C4-2B (cell line): ENCODE data around the gene CMIP.

Source experiments
- H3K27ac ChIP-seq: fragments of 450-650 bp; 2 replicates; pipeline ENCODE4 v1.5.1; 2017
- CTCF ChIP-seq: fragments of 450-650 bp; conservative IDR thresholded peaks from 2 replicates; pipeline ENCODE4 v1.5.1; 2017; ENCODE audit warnings: mild to moderate bottlenecking
- ZFX ChIP-seq: fragments of 450-650 bp; IDR thresholded peaks from 2 replicates; pipeline ENCODE4 v1.6.1; 2017

CMIP gene

GRCh38 chr16:81754858-81755257 is 310.2 kb downstream of the CMIP start:
- TF ChIP-seq CTCF (no peak), ZFX (no peak)
- H3K27ac ChIP-seq = no peak overlapping the region

- TF ChIP-seq CTCF (no peak), ZFX (no peak)
- no peak overlapping the region for H3K27ac ChIP-seq
These were observed 311.5 kb downstream of the CMIP start for GRCh38 chr16:81755915-81756614.

GRCh38 chr16:81756615-81757356 is 312.2 kb downstream of the CMIP start:
- TF ChIP-seq ZFX (no peak), CTCF (no peak)
- H3K27ac ChIP-seq = no peak overlapping the region

- TF ChIP-seq CTCF (no peak), ZFX (no peak)
- H3K27ac ChIP-seq = no peak overlapping the region
These were observed 313.8 kb downstream of the CMIP start for GRCh38 chr16:81758376-81758775.
